HEK293 (cell line): ENCODE results near the gene HAO2.

Source experiments
- CTCF ChIA-PET: fragments of 350-600 bp; formaldehyde crosslinking; extraction: SDS; loops from one replicate; lab custom pipeline; 2021; ENCODE audit warnings: antibody characterized with exemption; lab: Yijun Ruan, JAX
- POLR2A ChIA-PET: fragments of 300-600 bp; formaldehyde crosslinking; extraction: SDS; loops from one replicate; lab custom pipeline; 2020; ENCODE audit warnings: antibody characterized with exemption, inconsistent platforms; lab: Yijun Ruan, JAX
- H3K27ac ChIP-seq: fragments of 200-500 bp; sonication (Bioruptor generic); 2 replicates; pipeline ENCODE4 v1.5.1; 2014; ENCODE audit warnings: low read depth, low read length, control low read depth, inconsistent platforms; ENCODE audit errors: extremely low read depth
- H3K36me3 ChIP-seq, 2 experiments: fragments of 200-500 bp in 1 of 2; sonication (Bioruptor generic) in 1 of 2; 1 replicate in 1 of 2; 2 replicates in 1 of 2; pipeline ENCODE4 v1.5.1; 2014 to 2017; ENCODE audit warnings: inconsistent platforms in 2 of 2, low read length in 2 of 2; ENCODE audit not compliant: control insufficient read depth in 2 of 2, insufficient read depth in 1 of 2
- H3K4me1 ChIP-seq: fragments of 200-500 bp; sonication (Bioruptor generic); 2 replicates; pipeline ENCODE4 v1.5.1; 2014; ENCODE audit warnings: mild to moderate bottlenecking, low read length, inconsistent platforms; ENCODE audit not compliant: control insufficient read depth, insufficient read depth
- H3K4me3 ChIP-seq: 2 replicates; pipeline ENCODE4 v1.5.1; 2011; ENCODE audit warnings: low read depth, mild to moderate bottlenecking, control low read depth, low read length, moderate library complexity
- H3K9me3 ChIP-seq: fragments of 200-500 bp; sonication (Bioruptor generic); 2 replicates; pipeline ENCODE4 v1.5.1; 2014; ENCODE audit warnings: low read depth, low read length, inconsistent platforms; ENCODE audit not compliant: control insufficient read depth, insufficient read depth
- IKZF3 ChIP-seq: fragments of 450-650 bp; IDR thresholded peaks from 2 replicates; pipeline ENCODE4 v1.5.0; 2018; ENCODE audit warnings: missing biosample characterization, mild to moderate bottlenecking, missing genetic modification characterization, moderate library complexity
- KLF16 ChIP-seq: fragments of 450-650 bp; formaldehyde crosslinking; IDR thresholded peaks from 2 replicates; pipeline ENCODE4 v1.5.1; 2017; ENCODE audit warnings: missing biosample characterization, missing genetic modification characterization
- WT1 ChIP-seq: fragments of 450-650 bp; formaldehyde crosslinking; IDR thresholded peaks from 2 replicates; pipeline ENCODE4 v1.5.1; 2016; ENCODE audit warnings: missing biosample characterization, missing genetic modification characterization
- ZNF138 ChIP-seq: fragments of 450-650 bp; formaldehyde crosslinking; IDR thresholded peaks from 2 replicates; pipeline ENCODE4 v1.5.1; 2016; ENCODE audit warnings: missing biosample characterization, missing genetic modification characterization, borderline replicate concordance
- ZNF350 ChIP-seq: fragments of 450-650 bp; formaldehyde crosslinking; IDR thresholded peaks from 2 replicates; pipeline ENCODE4 v1.5.0; 2017; ENCODE audit warnings: missing biosample characterization, mild to moderate bottlenecking, missing genetic modification characterization
- ZNF423 ChIP-seq: fragments of 450-650 bp; formaldehyde crosslinking; IDR thresholded peaks from 2 replicates; pipeline ENCODE4 v1.5.1; 2016; ENCODE audit warnings: missing biosample characterization, missing genetic modification characterization
- ZNF558 ChIP-seq: fragments of 450-650 bp; formaldehyde crosslinking; IDR thresholded peaks from 2 replicates; pipeline ENCODE4 v1.5.1; 2016; ENCODE audit warnings: missing biosample characterization, missing genetic modification characterization
- ZSCAN16 ChIP-seq: fragments of 450-650 bp; formaldehyde crosslinking; IDR thresholded peaks from 2 replicates; pipeline ENCODE4 v1.5.1; 2016; ENCODE audit warnings: missing biosample characterization, missing genetic modification characterization
- TF ChIP-seq, protein P1 (sequence below): fragments of 450-650 bp; formaldehyde crosslinking; conservative IDR thresholded peaks from 2 replicates; pipeline ENCODE4 v1.5.1; 2016; ENCODE audit warnings: low read depth, missing biosample characterization, missing genetic modification characterization
- TF ChIP-seq, protein P2 (sequence below): fragments of 450-650 bp; formaldehyde crosslinking; IDR thresholded peaks from 2 replicates; pipeline ENCODE4 v1.5.1; 2016; ENCODE audit warnings: missing biosample characterization, missing genetic modification characterization
- TF ChIP-seq, protein P3 (sequence below): fragments of 450-650 bp; formaldehyde crosslinking; IDR thresholded peaks from 2 replicates; pipeline ENCODE4 v1.5.1; 2016; ENCODE audit warnings: missing biosample characterization, missing genetic modification characterization
- TF ChIP-seq, protein P4 (sequence below): fragments of 450-650 bp; formaldehyde crosslinking; IDR thresholded peaks from 2 replicates; pipeline ENCODE4 v1.5.1; 2016; ENCODE audit warnings: missing biosample characterization, missing genetic modification characterization
- TF ChIP-seq, protein P5 (sequence below): fragments of 450-650 bp; formaldehyde crosslinking; IDR thresholded peaks from 2 replicates; pipeline ENCODE4 v1.5.1; 2016; ENCODE audit warnings: missing biosample characterization, missing genetic modification characterization
- TF ChIP-seq, protein P6 (sequence below): fragments of 450-650 bp; formaldehyde crosslinking; IDR thresholded peaks from 2 replicates; pipeline ENCODE4 v1.5.1; 2016; ENCODE audit warnings: missing biosample characterization, missing genetic modification characterization

HAO2 gene

DNA sequence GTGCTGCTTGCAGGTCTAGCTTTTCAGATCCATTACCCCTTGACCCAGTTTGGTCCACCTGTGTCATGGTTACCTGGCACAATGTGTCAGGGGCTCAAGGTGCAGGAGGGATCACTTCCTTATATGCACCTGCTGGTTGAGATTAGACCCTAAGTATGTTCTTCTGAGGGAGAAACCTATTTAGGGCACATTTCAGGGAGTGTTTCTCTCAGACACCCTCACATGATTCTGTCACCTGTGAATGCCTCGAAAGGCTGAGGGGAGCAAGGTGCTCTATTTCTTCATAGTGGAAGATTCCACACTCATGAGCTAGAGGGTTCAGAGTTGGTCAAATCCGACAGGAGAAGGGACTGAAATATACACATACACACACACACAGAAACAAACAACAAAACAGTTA lies 61.9 kb downstream of the HAO2 start:
- ChIA-PET POLR2A (no interaction called here), CTCF (interaction anchor here (1.4 kb wide), 1 partner anchor 113 kb away, joined by 3 read pairs; no protein-coding TSS in a partner anchor)
- H3K9me3 ChIP-seq: no peaks in the 10 kb centered on the region
- TF ChIP-seq, protein P1, sequence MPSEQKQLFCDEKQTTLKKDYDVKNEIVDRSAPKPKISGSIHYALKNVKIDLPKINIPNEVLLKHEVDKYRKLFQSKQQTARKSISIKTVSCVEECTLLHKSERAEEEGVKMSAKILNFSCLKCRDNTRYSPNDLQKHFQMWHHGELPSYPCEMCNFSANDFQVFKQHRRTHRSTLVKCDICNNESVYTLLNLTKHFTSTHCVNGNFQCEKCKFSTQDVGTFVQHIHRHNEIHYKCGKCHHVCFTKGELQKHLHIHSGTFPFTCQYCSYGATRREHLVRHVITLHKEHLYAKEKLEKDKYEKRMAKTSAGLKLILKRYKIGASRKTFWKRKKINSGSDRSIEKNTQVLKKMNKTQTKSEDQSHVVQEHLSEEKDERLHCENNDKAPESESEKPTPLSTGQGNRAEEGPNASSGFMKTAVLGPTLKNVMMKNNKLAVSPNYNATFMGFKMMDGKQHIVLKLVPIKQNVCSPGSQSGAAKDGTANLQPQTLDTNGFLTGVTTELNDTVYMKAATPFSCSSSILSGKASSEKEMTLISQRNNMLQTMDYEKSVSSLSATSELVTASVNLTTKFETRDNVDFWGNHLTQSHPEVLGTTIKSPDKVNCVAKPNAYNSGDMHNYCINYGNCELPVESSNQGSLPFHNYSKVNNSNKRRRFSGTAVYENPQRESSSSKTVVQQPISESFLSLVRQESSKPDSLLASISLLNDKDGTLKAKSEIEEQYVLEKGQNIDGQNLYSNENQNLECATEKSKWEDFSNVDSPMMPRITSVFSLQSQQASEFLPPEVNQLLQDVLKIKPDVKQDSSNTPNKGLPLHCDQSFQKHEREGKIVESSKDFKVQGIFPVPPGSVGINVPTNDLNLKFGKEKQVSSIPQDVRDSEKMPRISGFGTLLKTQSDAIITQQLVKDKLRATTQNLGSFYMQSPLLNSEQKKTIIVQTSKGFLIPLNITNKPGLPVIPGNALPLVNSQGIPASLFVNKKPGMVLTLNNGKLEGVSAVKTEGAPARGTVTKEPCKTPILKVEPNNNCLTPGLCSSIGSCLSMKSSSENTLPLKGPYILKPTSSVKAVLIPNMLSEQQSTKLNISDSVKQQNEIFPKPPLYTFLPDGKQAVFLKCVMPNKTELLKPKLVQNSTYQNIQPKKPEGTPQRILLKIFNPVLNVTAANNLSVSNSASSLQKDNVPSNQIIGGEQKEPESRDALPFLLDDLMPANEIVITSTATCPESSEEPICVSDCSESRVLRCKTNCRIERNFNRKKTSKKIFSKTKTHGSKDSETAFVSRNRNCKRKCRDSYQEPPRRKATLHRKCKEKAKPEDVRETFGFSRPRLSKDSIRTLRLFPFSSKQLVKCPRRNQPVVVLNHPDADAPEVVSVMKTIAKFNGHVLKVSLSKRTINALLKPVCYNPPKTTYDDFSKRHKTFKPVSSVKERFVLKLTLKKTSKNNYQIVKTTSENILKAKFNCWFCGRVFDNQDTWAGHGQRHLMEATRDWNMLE (tag by site-specific recombination): no peak
- no peak for TF ChIP-seq ZNF423 (tag by site-specific recombination)
- TF ChIP-seq IKZF3: no peak
- no peak for TF ChIP-seq ZNF350
- no peak for TF ChIP-seq ZNF558 (tag by site-specific recombination)
- TF ChIP-seq, protein P2, sequence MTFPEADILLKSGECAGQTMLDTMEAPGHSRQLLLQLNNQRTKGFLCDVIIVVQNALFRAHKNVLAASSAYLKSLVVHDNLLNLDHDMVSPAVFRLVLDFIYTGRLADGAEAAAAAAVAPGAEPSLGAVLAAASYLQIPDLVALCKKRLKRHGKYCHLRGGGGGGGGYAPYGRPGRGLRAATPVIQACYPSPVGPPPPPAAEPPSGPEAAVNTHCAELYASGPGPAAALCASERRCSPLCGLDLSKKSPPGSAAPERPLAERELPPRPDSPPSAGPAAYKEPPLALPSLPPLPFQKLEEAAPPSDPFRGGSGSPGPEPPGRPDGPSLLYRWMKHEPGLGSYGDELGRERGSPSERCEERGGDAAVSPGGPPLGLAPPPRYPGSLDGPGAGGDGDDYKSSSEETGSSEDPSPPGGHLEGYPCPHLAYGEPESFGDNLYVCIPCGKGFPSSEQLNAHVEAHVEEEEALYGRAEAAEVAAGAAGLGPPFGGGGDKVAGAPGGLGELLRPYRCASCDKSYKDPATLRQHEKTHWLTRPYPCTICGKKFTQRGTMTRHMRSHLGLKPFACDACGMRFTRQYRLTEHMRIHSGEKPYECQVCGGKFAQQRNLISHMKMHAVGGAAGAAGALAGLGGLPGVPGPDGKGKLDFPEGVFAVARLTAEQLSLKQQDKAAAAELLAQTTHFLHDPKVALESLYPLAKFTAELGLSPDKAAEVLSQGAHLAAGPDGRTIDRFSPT (tag by site-specific recombination): no peak
- no peak for TF ChIP-seq KLF16 (tag by site-specific recombination)
- TF ChIP-seq, protein P3, sequence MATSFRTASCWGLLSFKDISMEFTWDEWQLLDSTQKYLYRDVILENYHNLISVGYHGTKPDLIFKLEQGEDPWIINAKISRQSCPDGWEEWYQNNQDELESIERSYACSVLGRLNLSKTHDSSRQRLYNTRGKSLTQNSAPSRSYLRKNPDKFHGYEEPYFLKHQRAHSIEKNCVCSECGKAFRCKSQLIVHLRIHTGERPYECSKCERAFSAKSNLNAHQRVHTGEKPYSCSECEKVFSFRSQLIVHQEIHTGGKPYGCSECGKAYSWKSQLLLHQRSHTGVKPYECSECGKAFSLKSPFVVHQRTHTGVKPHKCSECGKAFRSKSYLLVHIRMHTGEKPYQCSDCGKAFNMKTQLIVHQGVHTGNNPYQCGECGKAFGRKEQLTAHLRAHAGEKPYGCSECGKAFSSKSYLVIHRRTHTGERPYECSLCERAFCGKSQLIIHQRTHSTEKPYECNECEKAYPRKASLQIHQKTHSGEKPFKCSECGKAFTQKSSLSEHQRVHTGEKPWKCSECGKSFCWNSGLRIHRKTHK (tag by site-specific recombination): no peak
- TF ChIP-seq WT1: no peak
- no peak for TF ChIP-seq ZSCAN16 (tag by site-specific recombination)
- TF ChIP-seq, protein P4, sequence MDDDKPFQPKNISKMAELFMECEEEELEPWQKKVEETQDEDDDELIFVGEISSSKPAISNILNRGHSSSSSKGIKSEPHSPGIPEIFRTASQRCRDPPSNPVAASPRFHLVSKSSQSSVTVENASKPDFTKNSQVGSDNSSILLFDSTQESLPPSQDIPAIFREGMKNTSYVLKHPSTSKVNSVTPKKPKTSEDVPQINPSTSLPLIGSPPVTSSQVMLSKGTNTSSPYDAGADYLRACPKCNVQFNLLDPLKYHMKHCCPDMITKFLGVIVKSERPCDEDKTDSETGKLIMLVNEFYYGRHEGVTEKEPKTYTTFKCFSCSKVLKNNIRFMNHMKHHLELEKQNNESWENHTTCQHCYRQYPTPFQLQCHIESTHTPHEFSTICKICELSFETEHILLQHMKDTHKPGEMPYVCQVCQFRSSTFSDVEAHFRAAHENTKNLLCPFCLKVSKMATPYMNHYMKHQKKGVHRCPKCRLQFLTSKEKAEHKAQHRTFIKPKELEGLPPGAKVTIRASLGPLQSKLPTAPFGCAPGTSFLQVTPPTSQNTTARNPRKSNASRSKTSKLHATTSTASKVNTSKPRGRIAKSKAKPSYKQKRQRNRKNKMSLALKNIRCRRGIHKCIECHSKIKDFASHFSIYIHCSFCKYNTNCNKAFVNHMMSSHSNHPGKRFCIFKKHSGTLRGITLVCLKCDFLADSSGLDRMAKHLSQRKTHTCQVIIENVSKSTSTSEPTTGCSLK (tag by site-specific recombination): no peak
- no peak overlapping the region for H3K4me3 ChIP-seq
- H3K36me3 ChIP-seq: no peaks in the 10 kb centered on the region
- no peaks in the 10 kb centered on the region for H3K4me1 ChIP-seq
- no peak overlapping the region for H3K27ac ChIP-seq

DNA sequence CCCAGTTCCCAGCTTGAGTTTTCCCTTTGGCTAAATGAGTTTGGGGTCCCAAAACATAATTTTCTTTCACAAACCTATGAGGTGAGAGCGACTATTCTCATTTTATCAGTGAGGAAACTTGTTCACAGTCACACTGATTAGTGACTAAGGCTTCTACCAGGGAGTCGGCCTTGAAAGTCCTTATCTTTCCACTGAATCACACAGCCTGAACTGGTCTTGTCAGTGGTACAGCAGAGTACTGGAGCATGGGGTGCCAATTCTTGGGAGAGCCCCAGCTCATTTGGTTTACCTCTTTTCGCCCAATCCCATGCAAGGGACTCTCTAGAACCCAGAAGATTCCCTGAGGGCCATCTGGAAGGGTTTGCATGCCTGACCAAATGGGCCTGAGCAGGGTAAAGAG lies 63.3 kb downstream of the HAO2 start:
- no peaks in the 10 kb centered on the region for H3K36me3 ChIP-seq
- POLR2A ChIA-PET: no interaction called here
- no peaks in the 10 kb centered on the region for H3K9me3 ChIP-seq
- no peaks in the 10 kb centered on the region for H3K4me1 ChIP-seq
- H3K4me3 ChIP-seq: no peak overlapping the region
- TF ChIP-seq ZNF558 (tag by site-specific recombination): no peak
- TF ChIP-seq, protein P5, sequence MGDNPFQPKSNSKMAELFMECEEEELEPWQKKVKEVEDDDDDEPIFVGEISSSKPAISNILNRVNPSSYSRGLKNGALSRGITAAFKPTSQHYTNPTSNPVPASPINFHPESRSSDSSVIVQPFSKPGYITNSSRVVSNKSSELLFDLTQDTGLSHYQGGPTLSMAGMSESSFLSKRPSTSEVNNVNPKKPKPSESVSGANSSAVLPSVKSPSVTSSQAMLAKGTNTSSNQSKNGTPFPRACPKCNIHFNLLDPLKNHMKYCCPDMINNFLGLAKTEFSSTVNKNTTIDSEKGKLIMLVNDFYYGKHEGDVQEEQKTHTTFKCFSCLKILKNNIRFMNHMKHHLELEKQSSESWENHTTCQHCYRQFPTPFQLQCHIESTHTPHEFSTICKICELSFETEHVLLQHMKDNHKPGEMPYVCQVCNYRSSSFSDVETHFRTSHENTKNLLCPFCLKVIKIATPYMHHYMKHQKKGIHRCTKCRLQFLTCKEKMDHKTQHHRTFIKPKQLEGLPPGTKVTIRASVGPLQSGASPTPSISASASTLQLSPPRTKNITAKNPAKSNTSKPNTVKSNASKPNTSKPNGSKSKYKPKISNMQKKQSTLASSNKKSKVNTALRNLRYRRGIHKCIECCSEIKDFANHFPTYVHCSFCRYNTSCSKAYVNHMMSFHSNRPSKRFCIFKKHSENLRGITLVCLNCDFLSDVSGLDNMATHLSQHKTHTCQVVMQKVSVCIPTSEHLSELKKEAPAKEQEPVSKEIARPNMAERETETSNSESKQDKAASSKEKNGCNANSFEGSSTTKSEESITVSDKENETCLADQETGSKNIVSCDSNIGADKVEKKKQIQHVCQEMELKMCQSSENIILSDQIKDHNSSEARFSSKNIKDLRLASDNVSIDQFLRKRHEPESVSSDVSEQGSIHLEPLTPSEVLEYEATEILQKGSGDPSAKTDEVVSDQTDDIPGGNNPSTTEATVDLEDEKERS: no peak
- no peak for TF ChIP-seq ZNF138 (tag by site-specific recombination)
- TF ChIP-seq, protein P6, sequence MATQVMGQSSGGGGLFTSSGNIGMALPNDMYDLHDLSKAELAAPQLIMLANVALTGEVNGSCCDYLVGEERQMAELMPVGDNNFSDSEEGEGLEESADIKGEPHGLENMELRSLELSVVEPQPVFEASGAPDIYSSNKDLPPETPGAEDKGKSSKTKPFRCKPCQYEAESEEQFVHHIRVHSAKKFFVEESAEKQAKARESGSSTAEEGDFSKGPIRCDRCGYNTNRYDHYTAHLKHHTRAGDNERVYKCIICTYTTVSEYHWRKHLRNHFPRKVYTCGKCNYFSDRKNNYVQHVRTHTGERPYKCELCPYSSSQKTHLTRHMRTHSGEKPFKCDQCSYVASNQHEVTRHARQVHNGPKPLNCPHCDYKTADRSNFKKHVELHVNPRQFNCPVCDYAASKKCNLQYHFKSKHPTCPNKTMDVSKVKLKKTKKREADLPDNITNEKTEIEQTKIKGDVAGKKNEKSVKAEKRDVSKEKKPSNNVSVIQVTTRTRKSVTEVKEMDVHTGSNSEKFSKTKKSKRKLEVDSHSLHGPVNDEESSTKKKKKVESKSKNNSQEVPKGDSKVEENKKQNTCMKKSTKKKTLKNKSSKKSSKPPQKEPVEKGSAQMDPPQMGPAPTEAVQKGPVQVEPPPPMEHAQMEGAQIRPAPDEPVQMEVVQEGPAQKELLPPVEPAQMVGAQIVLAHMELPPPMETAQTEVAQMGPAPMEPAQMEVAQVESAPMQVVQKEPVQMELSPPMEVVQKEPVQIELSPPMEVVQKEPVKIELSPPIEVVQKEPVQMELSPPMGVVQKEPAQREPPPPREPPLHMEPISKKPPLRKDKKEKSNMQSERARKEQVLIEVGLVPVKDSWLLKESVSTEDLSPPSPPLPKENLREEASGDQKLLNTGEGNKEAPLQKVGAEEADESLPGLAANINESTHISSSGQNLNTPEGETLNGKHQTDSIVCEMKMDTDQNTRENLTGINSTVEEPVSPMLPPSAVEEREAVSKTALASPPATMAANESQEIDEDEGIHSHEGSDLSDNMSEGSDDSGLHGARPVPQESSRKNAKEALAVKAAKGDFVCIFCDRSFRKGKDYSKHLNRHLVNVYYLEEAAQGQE (tag by site-specific recombination): no peak
- CTCF ChIA-PET: interaction anchor here (0.6 kb wide), 1 partner anchor 238 kb away, joined by 4 read pairs; no protein-coding TSS in a partner anchor
- H3K27ac ChIP-seq: no peak overlapping the region
